DND-41 (cell line): ENCODE results near the gene HERC6.
"Not testable (repeated sequence)": the region's sequence is repeated elsewhere in the genome, so short reads cannot be mapped to it uniquely, and the experiment has no call there.

Experiments used
- ATAC-seq: fragments of 200-7000 bp; cut with Tn5 transposase; 3 replicates; pipeline ENCODE4 v1.9.1; 2021; ENCODE audit warnings: low read depth; ENCODE audit not compliant: insufficient read depth
- DNase-seq: peaks from one replicate; pipeline ENCODE4 v3.0.0-alpha.2; 2020
- H2AFZ ChIP-seq: 2 replicates; pipeline ENCODE4 v1.6.0; 2012; ENCODE audit warnings: low read depth, low read length
- H3K27ac ChIP-seq: 2 replicates; pipeline ENCODE4 v1.5.1; 2012; ENCODE audit warnings: low read length, inconsistent platforms
- H3K27me3 ChIP-seq: fragments of 200-600 bp; sonication (generic); 2 replicates; pipeline ENCODE4 v1.6.0; 2012; ENCODE audit warnings: low read length, mild to moderate bottlenecking, inconsistent platforms; ENCODE audit not compliant: insufficient read depth, poor library complexity
- H3K36me3 ChIP-seq: 2 replicates; pipeline ENCODE4 v1.5.1; 2012; ENCODE audit warnings: low read length, inconsistent platforms; ENCODE audit not compliant: insufficient read depth
- H3K4me1 ChIP-seq: 2 replicates; pipeline ENCODE4 v1.5.1; 2012; ENCODE audit warnings: mild to moderate bottlenecking, low read length; ENCODE audit not compliant: insufficient read depth
- H3K4me2 ChIP-seq: 2 replicates; pipeline ENCODE4 v1.6.0; 2012; ENCODE audit warnings: mild to moderate bottlenecking, moderate library complexity, low read length, inconsistent platforms; ENCODE audit not compliant: insufficient read depth
- H3K4me3 ChIP-seq, 2 experiments: fragments of 200-600 bp in 1 of 2; shearing (Covaris generic) in 1 of 2; 2 replicates each; pipeline ENCODE4 v1.5.1; 2012 to 2016; ENCODE audit warnings: inconsistent platforms in 2 of 2, low read length in 2 of 2, mild to moderate bottlenecking in 2 of 2, low read depth in 1 of 2, moderate library complexity in 1 of 2
- H3K79me2 ChIP-seq: 2 replicates; pipeline ENCODE4 v1.6.0; 2012; ENCODE audit warnings: low read length, inconsistent platforms; ENCODE audit not compliant: insufficient read depth
- H3K9ac ChIP-seq: 2 replicates; pipeline ENCODE4 v1.6.0; 2012; ENCODE audit warnings: low read depth, mild to moderate bottlenecking, inconsistent platforms, low read length, moderate library complexity
- H3K9me3 ChIP-seq: 2 replicates; pipeline ENCODE4 v1.5.1; 2012; ENCODE audit warnings: low read length, moderate library complexity, mild to moderate bottlenecking, inconsistent platforms; ENCODE audit not compliant: insufficient read depth, severe bottlenecking
- H4K20me1 ChIP-seq: 2 replicates; pipeline ENCODE4 v1.6.0; 2012; ENCODE audit warnings: low read length; ENCODE audit not compliant: insufficient read depth
- CTCF ChIP-seq: IDR thresholded peaks from 2 replicates; pipeline ENCODE4 v1.5.1; 2012; ENCODE audit warnings: borderline replicate concordance, low read length, moderate library complexity, mild to moderate bottlenecking; ENCODE audit not compliant: poor library complexity, severe bottlenecking; ENCODE audit errors: extremely low read depth
- EZH2 ChIP-seq: IDR thresholded peaks from 3 replicates; pipeline ENCODE4 v1.6.1; 2012; ENCODE audit warnings: borderline replicate concordance, low read depth, mild to moderate bottlenecking, moderate library complexity, low read length, inconsistent platforms; ENCODE audit not compliant: severe bottlenecking

The HERC6 gene

GRCh38 chr4:88366460-88366859, 12.2 kb upstream of the HERC6 start:
- Histone ChIP-seq H3K4me2 (no peak overlapping the region), H3K4me1 (no peaks in the 10 kb centered on the region), H3K9me3 (peaks cover 7% of the 10 kb centered on the region), H3K79me2 (no peaks in the 10 kb centered on the region), H3K27ac (no peak overlapping the region), H3K36me3 (no peaks in the 10 kb centered on the region), H2AFZ (no peak overlapping the region), H3K27me3 (no peaks in the 10 kb centered on the region), H4K20me1 (no peaks in the 10 kb centered on the region), H3K9ac (no peak overlapping the region), H3K4me3 (no peak overlapping the region)
- no peak for DNase-seq
- ATAC-seq, result no peak
- TF ChIP-seq CTCF (no peak), EZH2 (no peak)

- no peak overlapping the region for H3K9ac ChIP-seq
- H4K20me1 ChIP-seq, result no peaks in the 10 kb centered on the region
- DNase-seq, result no peak
- H2AFZ ChIP-seq, result no peak overlapping the region
- TF ChIP-seq EZH2 (no peak), CTCF (no peak)
- no peak overlapping the region for H3K27ac ChIP-seq
- no peak overlapping the region for H3K4me3 ChIP-seq
- H3K36me3 ChIP-seq, result no peaks in the 10 kb centered on the region
- H3K4me1 ChIP-seq, result no peaks in the 10 kb centered on the region
- H3K27me3 ChIP-seq, result no peaks in the 10 kb centered on the region
- H3K79me2 ChIP-seq, result no peaks in the 10 kb centered on the region
- ATAC-seq, result no peak
- no peak overlapping the region for H3K4me2 ChIP-seq
- H3K9me3 ChIP-seq, result peaks cover 7% of the 10 kb centered on the region
These were observed 10.8 kb upstream of the HERC6 start for GRCh38 chr4:88367826-88368225.

- H4K20me1 ChIP-seq, H3K4me2 ChIP-seq, H3K4me3 ChIP-seq, H3K4me1 ChIP-seq, H2AFZ ChIP-seq, H3K79me2 ChIP-seq, H3K27me3 ChIP-seq, H3K36me3 ChIP-seq, H3K9ac ChIP-seq, H3K27ac ChIP-seq, H3K9me3 ChIP-seq: not testable (repeated sequence)
- TF ChIP-seq CTCF, result peak; percentile 75
- peak; percentile 67 for ATAC-seq
- DNase-seq, result peak; percentile 17
These were observed 9.4 kb upstream of the HERC6 start for GRCh38 chr4:88369180-88369812.

- H3K9ac ChIP-seq, result no peak overlapping the region
- peaks cover 7% of the 10 kb centered on the region for H3K27me3 ChIP-seq
- H3K27ac ChIP-seq, result no peak overlapping the region
- no peaks in the 10 kb centered on the region; the same call in 1 of the 2 replicates for H3K36me3 ChIP-seq
- peaks cover 8% of the 10 kb centered on the region for H3K4me1 ChIP-seq
- H4K20me1 ChIP-seq, result no peaks in the 10 kb centered on the region
- ATAC-seq (no peak), DNase-seq (no peak)
- no peak overlapping the region for H3K4me2 ChIP-seq
- no peak overlapping the region for H2AFZ ChIP-seq
- no peaks in the 10 kb centered on the region for H3K79me2 ChIP-seq
- TF ChIP-seq CTCF, result no peak
- TF ChIP-seq EZH2, result no peak
- H3K9me3 ChIP-seq, result no peaks in the 10 kb centered on the region
- H3K4me3 ChIP-seq, result no peak overlapping the region
These were observed 2.5 kb downstream of the HERC6 start for GRCh38 chr4:88381123-88381522.
